SHP77 treated with DMSO at 0.1 percent for 48 hours (cell line): Measurements from ENCODE around the gene MYBBP1A.

Experiments
- DNase-seq: peaks from one replicate; lab custom pipeline; 2025; lab: John Stamatoyannopoulos, UW

Gene MYBBP1A

DNA sequence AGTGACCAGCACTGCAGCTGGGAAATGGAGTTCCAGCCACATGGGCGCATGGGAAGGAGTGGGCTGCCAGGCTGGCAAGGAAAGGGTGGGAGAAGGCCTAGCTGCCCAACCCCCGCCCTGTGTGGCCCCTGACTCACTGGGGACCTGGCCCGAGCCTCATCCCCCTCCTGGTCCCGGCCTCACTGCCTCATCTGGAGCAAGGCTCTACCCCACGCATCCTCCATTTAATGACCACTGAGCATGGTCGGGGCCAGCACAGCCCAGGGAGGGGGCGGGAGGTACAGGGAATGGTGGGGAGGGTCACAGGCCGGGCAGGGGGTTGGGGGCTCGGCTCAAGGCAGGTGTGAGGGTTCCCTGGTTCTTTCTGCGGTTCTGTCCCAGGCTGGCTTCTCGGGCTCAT is 40.4 kb downstream of the MYBBP1A start:
- DNase-seq: no peak

DNA sequence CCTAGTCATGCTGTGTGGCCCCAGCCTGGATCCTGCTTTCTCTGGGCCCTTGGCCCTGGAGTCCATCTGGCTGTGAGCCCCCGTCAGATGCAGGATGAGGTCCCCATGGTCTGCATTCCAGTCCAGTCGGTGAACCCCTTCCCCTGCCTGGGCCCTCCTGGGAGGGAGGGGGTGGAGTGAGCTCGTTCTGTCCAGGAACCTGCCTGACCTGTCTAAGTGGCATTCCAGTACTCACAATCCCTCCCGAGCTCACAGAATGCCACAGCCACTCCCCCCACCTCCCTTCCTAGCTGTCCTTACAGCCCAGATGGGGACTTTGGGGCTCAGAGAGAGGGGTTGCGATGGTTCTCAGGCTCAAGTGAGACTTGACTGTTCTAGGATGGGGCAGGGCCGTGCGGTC is 41.0 kb downstream of the MYBBP1A start:
- no peak for DNase-seq

DNA sequence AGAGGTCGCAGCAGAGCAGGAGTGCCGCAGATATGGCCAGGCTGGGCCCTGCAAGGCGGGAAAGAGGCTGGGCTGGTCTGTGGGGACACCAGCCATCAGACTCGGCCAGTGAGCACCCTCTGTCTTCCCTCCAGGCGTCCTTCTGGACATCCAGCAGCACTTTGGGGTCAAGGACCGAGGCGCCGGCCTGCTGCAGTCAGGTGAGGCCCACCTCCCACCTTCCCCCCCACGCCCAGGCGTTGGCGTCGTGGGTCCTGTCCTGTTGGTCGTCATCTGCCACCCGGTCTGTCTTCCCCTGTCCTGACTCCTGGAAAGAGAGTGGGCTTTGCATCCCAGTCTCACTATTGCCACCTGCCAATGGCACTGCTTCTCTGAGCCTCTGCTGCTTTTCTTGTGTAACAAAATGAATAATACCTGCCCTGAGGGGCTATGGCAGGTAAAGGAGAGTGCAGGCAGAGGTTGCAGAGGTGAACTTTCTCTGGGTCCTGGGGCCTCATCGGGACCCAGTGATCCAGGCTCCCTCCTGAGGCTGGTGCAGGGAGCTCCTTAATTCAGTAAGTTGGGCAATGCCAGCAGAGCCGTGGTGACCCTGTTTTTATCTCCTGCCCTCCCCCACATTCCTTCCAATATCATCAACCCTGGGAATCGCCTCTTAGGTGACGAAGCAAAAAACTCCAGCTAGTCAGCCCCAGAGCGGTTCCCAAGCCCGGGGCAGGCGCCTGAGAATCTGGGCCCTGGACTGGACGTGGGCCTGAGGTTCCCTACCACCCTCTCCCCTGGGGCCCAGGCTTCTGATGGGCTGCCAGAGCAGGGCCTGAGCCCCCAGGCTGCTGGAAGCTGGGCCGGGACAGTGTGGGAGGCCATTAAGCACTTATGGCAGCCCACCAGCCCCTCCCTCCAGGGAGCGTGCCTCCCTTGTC is 41.8 kb downstream of the MYBBP1A start:
- DNase-seq: no peak

DNA sequence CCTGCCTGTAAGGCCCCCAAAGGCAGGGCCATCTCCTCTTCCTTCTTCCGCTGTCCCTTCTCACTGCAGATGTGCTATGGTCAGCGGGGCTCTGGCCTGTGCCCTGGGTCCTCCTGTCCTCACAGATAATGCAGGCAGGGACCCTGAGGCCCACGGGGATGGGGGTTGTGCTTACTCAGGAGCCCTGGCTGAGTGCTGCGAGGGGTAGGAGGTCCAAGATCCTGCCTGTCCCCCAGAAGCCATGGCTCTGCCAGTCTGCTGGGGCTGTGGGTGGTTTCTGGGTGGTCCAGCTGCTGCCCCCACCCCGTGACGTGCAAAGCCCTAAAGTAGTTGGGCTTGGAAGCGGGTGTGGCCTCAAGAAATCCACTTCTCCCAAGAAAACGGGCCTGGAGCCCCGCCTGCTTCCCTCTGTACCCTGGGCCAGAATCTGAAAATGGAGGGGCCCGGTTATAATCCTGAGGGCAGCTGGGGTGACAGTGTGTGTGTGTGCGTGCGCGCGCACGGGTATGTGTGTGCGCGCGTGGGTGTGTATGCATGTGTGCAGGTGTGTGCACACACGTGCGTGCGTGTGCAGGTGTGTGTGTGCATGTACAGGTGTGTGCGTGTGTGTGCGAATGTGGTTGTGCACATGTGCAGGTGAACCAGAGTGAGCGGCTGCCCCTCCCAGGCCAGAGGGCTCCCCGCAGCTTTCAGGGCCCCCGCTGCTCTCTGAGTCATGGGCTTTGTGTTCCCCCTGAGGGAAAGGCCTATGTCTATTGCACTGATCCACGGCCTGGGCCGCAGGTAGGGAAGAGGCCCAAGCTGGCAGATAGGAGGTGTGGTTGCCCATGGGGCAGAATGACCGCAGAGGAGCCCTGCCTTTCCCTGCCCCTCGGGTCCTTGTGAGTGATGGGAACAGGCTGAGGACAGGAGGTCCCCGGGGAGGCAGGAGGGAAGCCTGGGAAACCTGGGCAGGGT is 42.8 kb downstream of the MYBBP1A start:
- no peak for DNase-seq

DNA sequence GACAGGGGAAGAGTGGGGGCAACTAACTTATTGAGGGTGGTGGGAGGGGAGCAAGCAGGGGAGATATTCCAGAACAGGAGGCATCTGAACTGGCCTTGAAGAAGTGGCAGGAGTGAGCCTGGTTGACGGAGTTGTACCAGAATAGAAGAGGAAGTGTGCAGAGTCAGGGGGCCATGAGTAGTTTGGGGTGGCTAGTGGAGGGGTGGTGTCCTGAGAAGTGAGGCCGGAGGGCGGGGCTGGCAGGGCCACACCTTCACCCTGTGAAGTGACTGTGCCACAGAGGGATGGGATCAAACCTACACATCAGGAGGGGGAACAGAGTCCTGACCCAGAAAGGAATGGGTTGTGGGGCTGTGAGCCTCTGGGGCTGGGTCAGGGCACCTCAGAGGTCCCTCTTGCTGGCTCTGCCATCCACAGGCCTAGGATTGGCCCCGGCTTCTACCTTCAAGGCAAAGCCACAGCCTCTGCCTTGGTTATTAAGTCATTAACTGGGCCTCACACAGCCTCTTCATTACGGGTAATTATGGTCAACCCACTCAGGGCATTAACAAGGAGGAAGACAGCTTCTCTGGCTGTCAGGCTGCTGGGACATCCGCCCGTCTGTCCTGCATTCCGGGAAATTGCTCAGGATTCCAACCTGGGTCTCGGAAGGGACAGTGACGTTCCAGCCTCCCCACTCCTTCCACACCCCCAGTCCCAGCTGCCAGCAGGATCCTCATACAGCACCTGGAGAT is 43.8 kb downstream of the MYBBP1A start:
- DNase-seq: no peak

DNA sequence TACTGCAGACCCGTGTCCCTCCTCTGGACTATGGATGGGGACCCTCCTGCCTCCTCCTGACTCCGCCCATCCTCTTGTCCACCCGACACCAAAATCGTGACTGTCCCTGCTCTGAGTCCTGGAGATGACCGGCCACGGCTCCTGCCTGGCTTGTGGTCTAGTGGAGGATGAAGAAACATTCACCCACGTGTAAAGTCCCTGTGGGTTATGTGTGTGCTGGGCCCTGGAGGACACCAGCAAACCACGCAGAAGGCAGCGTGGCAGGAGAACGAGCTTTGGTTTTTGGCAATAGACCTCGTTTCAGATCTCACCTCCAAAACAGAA is 44.6 kb downstream of the MYBBP1A start:
- DNase-seq: no peak

DNA sequence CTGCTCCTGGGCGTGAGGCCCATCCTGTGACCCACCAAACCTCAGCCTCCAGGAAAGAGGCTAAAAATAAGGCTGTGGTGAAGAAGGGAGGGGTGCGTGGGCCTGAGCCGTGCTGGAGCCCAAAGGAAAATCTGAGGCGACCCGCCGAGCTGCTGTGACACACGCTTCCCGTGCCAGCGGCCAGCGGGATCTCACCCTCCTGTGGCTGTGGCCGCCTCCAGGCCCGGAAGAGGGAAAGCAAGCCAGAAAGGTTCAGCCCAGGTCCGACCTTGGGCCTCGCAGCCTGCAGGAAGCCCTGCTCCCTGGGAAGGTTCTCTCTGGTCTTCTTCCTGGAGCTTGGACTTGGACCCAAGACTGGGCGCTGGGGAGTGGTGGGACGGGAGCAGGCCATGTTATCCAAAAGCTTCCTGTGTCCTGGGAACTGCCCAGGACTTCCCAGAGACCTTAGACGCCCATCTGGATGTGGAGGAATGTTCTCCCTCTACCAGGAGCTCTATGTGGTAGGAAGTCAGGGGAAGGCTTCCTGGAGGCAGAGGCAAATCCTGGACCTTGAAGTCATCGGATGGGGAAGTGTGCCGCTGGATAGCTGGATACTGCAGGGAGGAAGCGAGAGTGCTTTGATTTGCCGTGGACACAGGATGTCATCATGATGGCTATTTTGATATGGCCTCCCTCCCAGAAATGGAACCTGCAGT is 45.1 kb downstream of the MYBBP1A start:
- no peak for DNase-seq

DNA sequence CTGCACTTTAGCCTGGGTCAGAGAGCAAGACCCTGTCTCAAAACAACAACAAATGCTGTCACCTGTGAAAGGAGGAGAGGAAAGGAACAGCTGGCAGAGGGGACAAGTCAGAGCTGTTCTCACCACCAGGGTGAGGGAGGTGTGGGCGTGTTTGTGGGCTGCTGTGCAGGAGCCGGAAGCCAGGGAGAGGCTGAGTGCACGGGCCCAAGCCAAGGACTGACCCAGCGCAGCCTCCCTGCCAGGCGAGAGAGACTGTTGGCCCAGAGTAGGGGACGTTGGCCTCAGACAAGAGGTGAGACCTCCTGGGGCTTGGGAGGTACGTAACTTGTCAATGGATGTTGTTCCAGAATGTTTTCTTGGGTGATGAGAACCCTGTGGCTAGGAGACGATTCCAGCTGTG is 45.8 kb downstream of the MYBBP1A start:
- no peak for DNase-seq

DNA sequence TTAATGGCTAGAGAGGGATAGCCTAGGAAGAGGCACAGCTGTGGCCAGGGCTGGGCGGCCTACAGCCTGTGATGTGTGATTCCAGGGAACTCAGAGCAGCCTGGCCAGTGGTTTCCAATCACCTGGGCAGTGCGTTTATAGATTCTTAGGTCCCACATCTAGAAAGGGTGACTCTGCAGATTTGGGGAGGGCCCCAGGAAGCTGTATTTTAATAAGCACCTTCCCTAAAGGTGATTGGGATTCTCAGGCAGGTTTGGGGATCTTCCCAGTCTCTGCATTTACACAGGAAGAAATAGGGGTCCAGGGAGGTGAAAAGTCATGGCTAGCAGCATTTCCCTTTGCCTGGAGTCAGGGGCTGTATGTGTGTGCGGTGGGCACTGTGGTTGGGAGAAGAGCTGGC is 47.0 kb downstream of the MYBBP1A start:
- no peak for DNase-seq

DNA sequence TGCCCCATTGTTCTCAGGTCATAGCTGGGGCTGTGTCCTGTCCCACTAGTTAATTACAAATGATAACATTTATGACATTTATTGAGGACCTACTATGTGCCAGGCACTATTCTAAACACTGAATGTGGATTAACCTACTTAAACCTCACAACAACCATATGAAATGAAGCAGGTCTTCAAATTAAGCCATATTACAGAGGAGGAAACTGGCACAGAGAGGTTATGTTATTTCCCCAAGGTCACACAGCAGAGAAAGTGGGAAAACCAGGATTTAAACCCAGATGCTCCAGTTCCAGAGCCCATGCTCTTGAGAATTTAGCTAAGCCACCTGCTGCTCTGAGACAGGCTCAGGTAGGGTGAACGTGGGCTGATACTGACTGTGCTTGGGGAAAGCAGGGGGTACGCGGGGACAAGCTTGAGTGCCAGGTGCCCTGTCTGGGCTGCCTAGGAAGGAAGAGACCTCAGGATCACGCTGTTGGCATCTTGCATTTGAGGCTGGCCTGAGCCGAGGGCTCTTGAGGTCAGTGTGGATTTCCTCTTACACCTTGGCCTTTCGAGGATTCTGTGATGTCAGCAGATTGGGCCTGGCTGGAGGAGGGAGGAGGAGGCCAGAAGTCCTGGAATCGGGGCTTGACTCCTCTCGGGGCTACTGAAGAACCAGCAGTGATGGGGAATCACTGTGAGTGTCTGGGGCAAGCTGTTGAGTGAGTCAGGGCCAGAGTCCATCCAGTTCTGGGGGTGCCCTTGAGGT is 47.6 kb downstream of the MYBBP1A start:
- no peak for DNase-seq

DNA sequence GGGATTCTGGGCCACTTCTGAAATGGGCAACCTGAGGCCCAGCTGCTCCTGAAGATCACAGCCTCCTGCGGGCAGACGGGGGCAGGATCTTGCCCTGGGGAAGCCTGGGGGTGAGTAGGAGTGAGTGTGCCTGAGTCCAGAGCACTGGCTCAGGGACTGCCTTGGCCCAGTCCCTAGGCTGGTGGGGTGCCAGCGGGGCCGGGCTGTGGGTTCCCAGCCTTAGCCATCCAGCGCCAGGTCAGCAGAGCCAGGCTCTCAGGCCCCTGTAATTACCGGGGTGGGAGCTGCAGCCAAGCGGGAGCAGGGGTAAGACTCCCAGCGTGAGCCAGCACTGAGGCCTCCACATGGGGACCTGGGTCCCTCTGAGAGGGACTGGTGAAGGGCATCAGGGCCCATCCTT is 48.3 kb downstream of the MYBBP1A start:
- DNase-seq: no peak

DNA sequence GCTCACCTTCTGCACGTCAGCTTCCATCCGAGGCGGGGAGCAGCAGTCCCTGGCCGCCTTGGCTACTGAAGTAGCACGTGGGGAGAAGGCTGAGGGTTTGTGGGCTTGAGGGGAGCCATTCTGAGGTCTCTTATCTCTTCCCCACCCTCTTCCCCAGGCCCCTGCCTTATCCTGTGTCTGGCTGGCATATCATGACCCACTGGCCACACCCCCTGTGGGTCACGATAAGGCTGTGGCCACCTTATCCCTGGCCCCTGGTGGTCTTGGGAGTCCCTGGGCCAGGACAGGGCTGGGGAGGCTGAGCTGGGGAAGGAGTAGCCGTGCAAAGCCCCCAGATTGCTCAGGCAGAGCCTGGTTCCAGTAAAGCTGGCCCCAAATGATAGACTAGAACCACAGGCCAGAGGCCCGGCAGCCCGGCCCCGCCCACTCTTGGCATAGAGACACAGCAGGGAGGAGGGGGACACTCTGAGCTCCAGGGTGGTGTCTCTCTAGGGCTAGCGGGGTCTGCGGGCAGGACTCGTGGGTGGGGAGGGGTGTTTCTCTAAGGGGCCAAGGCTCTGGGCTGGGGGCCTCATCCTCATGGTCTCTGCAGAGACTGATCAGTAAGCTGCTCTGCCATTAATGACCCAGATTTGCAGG is 48.9 kb downstream of the MYBBP1A start:
- DNase-seq: no peak

DNA sequence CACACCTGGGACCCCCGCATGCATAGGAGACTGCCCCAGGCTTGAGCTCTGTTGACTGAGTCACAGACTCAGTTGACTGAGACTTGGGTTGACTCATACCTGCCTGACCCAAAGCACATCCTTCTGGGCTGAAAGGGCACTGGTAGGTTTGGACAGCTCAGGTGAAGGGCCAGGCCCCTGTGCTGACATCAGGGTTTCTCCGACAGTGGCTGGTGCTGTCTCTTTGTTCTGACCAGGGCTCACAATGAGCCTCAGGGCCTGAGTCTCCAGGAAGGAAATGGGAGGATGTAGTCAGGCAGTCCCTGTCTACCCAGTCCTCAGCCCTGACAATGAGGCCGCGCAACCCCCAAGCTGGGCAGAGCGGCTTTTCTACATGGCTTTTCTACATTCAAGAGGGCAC is 50.0 kb downstream of the MYBBP1A start:
- no peak for DNase-seq

DNA sequence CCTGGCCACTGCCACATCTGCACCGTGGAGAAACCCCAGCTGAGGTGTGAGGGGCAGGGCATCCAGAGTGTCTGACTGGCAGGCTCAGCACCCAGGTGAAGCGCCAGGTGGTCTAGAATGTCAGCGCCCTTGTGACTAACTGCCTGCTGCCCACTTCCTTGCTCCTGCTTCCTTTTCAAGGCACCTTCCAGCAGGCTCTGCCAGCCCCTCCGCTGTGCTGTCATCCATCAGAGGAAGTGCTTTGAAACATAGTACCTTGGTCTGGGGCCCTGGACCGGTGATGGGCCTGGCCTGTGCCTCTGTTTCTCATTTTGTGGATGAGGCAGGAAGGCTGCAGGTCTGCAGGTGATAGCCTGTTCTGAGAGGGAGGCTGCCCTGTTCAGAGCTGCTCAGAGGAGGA is 51.0 kb downstream of the MYBBP1A start:
- DNase-seq: no peak

DNA sequence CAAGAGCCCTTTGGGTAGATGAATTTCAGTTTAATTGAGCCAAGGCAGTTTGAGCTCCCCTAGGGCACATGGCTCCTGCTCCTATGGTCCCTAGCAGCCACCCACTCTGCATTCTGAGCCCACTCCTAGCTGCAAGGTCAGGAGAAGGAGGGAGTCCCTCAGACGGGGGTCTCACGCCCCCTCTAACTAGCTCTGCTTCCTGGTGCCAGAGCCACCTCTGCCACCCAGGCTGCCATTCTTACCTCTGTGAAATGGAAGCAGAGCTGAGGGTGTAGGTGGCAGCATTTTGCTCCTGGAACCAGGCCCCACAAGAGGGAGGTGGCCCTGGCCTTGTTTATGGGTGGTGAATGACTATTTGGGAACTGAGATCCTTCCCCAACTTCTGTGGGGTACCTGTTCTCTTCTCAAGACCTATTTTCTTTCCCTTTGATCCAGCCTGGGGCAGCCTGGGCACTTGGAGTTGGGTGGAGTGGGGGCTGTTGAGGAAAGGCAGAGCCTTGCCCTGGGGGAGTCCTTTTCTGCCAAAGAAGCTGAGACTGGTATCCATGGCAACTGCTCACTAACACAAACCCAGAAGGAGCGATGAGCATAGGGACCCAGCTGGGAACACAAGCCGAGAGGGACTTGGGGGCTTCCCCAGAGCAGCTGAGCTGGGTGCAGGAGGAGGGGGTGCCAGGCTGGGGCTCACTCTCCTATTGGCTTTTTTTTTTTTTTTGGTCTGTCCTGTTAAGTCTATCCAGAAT is 51.7 kb downstream of the MYBBP1A start:
- no peak for DNase-seq

DNA sequence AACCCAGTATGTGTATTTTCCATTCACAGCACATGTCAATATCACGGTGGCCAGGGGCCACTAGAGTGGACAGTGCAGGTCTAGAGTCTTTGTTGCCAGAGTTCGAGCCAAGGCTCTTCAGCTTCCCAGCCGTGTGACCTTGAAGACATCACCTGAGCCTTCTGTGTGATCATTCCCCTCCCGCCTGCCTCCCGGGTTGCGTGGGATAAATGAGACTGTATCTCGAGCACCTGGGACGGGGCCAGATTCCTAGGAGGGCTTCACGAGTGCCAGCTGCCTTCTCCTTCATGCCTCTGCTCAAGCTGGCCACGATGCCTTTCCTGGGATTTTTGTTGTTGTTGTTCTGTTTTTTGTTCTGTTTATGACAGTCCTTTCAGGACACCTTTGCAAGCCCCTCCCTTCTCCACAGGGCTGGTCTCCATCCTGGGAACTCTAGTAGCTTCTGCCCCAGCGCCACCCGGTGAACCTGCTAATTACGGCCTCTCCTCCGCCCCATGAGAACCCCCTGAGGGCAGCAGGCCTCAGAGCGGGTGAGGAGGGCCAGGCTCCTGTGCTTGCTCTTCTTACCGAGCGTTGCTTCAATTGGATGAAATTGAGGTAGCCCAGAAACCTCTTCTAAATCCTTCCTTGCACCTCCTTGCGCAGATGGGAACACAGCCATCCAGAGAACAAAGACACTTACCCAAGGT is 52.6 kb downstream of the MYBBP1A start:
- DNase-seq: no peak

DNA sequence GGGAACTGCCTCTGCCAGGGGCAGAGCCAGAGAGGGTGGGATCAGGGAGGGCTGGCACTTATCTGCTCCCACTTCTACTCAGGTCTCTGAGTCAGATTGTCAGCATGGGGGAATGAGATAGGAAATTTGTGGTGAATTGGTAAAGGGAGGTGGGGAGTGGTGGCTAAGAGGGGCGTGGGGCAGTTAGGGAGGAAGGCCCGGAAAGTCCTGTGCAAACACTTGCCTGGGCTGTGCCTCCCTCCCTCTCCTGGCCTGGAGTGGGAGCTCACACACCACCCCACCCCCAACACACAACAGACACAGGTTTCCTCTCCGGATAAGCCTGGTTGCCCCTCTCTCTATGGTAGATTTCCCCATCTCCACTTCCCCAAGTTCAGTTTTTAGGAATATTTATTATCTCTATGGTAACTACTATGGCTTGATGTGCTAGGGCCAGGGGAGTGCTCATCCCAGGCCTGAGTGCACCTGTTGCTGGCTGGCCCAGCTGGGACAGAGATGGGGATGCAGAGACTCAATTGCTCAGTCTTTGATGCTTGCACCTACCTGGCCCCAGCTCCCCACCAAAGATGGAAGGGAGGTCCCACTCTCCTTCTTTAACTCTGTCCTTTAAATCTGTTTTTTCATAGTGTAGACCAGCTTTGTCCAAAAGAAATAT is 53.8 kb downstream of the MYBBP1A start:
- DNase-seq: no peak

DNA sequence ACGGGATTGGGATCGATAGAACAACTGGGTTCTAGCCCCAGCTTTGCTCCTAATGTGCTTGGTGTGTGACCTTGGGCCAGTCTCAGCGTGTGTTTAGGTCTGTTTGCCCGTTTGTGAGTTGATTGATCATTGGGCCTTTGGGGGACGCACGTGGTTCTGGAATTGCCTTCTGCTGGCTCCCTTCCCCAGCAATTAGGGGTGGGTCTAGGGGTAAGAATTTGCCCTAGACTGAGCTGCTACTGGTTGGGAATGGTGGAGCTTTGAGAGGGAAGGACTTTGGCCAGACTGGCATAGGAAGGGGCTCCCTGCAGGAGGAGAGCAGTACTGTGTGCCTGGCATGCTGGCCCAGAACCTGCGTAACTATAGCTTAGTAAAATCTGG is 55.0 kb downstream of the MYBBP1A start:
- no peak for DNase-seq
